NCI-H524 treated with DMSO at 0.1 percent for 48 hours (cell line): Measurements from ENCODE around the gene MEIOB.

ENCODE experiments used
- DNase-seq: peaks from one replicate; lab custom pipeline; 2025; lab: John Stamatoyannopoulos, UW

The MEIOB gene

DNA sequence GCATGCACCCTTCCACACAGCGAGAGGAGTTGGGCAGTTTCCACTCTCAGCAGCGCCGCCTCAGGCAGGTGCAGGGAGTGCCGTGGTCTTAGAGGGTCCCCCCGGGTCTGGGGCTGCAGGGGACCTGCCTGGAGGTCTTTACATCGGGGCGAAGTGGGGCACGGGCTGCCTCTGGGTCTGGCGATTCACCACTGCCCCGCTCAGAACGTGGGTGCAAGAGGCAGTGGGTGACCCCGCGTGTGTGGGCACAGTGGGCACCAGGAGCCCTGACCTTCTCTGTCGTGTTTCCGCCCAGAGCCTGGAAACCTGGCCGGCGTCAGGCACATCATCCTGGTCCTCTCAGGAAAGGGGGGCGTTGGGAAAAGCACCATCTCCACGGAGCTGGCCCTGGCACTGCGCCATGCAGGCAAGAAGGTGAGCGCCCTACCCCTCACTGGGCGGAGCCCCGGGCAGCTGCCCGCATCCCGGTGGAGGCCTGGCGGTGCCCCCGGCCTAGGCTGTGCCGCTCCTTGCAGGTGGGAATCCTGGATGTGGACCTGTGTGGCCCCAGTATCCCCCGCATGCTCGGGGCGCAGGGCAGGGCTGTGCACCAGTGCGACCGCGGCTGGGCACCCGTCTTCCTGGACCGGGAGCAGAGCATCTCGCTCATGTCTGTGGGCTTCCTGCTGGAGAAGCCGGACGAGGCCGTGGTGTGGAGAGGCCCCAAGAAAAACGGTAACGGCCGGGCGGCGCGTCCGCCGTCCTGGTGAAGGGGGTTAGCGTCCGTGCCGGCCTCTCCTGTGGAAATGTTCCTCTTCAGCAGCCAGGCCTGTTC is 85.5 kb downstream of the MEIOB start:
- DNase-seq = no peak

DNA sequence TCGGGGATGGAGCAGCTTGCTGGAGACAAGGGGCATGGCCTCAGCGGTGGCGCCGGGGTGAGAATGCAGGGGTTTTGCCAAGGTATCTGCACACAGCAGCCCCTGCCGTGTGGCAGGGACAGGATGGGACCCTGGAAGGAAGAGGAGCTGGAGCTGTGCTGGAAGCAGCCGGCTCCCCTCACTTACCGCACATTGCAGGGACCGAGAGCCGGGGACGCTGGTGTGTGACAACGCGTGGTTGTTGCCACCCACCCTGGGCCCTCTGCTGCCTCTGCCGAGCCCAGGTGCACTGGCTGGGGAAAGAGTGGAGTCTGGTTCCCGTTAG is 86.2 kb downstream of the MEIOB start:
- no peak for DNase-seq

DNA sequence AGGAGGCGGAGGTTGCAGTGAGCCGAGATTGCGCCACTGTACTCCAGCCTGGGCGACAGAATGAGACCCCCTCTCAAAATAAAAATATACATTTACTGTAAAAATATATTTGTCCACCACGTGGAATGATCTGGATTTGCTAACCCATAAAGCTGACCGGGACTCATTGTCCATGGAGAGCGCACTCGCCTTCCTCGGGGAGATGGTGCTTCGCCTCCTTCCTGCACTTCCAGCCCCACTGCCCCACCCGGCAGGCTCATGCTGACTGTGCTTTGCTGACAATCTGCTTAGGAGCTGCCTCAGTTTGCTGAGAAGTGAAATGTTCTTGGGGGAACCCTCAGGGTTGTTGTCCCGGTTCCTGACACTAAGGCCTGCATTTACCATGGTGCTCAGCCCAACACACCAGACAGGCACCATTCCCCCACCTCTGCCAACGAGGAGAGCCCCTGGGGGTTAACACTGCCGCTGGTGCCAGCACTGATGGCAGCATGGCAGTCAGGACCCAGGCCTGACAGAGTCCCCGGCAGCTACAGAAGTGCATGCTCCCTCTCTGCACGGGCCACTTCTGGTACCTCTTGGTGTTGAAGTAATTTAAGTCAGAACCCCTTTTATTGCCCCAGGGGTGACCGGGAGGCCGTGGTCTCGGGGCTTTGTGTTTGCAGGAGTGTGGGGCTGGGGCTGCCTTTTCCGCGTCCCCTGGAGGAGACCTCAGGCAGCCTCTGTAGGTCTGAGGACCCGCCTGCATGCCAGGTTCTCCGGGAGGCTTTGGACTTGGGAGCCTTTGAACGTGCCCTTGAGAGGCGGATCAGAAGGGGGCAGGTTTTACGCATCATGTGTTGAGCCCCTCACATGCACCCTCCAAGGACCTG is 86.8 kb downstream of the MEIOB start:
- DNase-seq = no peak
